Measurements from ENCODE around the gene CYP3A4.

- TF ChIP-seq CTCF (IDR thresholded peaks at IDR 0.05) (no peak), POLR2A (IDR thresholded peaks at IDR 0.05) (no peak)
Measured at GRCh38 chr7:99772565-99772964, 11.4 kb downstream of the CYP3A4 start.

Measured in tibial nerve (tissue), 3 donors.